Natural killer cell (primary cell): Measurements from ENCODE around the gene P2RY4. TPM values are rescaled to one million over a fixed set of nuclear protein-coding genes. Genes with fewer than 3 reads are reported as not detected.
"Not testable (repeated sequence)": the region's sequence is repeated elsewhere in the genome, so short reads cannot be mapped to it uniquely, and the experiment has no call there.

ENCODE experiments used
- ATAC-seq, 3 donors: fragments of 150-1000 bp in 2 of 3; fragments of 200-7000 bp in 1 of 3; cut with Tn5 transposase; 1 replicate in 1 of 3; 2 replicates in 2 of 3; pipeline ENCODE4 v1.10.0; 2021; ENCODE audit warnings: mild to moderate bottlenecking in 2 of 3, moderate library complexity in 2 of 3
- DNase-seq, 2 donors: peaks; one replicate each; pipeline versions ENCODE4 v3.0.0 to v3.0.0-alpha.2; 2013 to 2021; ENCODE audit warnings: mixed read lengths in 1 of 2
- H3K27ac ChIP-seq: one replicate; pipeline ENCODE4 v1.5.1; 2013; ENCODE audit warnings: mild to moderate bottlenecking, low read length
- H3K27me3 ChIP-seq: one replicate; pipeline ENCODE4 v1.6.1; 2013; ENCODE audit warnings: low read length; ENCODE audit not compliant: control insufficient read depth, insufficient read depth
- H3K36me3 ChIP-seq: one replicate; pipeline ENCODE4 v1.6.1; 2013; ENCODE audit warnings: low read length; ENCODE audit not compliant: control insufficient read depth, insufficient read depth
- H3K4me1 ChIP-seq: one replicate; pipeline ENCODE4 v1.6.1; 2013; ENCODE audit warnings: low read length; ENCODE audit not compliant: control insufficient read depth, insufficient read depth
- H3K4me3 ChIP-seq: one replicate; pipeline ENCODE4 v1.5.1; 2013; ENCODE audit warnings: low read length
- H3K9me3 ChIP-seq: one replicate; pipeline ENCODE4 v1.6.1; 2013; ENCODE audit warnings: low read length; ENCODE audit not compliant: control insufficient read depth, insufficient read depth
- H3K27ac Mint-ChIP-seq, 2 donors: one replicate each; pipeline ENCODE4 v1.8.0; 2022; ENCODE audit warnings: mild to moderate bottlenecking in 2 of 2, mixed read lengths in 2 of 2, moderate library complexity in 1 of 2
- H3K27me3 Mint-ChIP-seq, 2 donors: one replicate each; pipeline ENCODE4 v1.8.0; 2022; ENCODE audit warnings: low read depth in 2 of 2, mixed read lengths in 2 of 2
- H3K36me3 Mint-ChIP-seq: one replicate; pipeline ENCODE4 v1.8.0; 2022; ENCODE audit warnings: mixed read lengths
- H3K4me1 Mint-ChIP-seq, 2 donors: one replicate each; pipeline ENCODE4 v1.8.0; 2022; ENCODE audit warnings: mixed read lengths in 2 of 2
- H3K4me3 Mint-ChIP-seq: one replicate; pipeline ENCODE4 v1.8.0; 2022; ENCODE audit warnings: mild to moderate bottlenecking, moderate library complexity, mixed read lengths
- H3K9me3 Mint-ChIP-seq, 2 donors: one replicate each; pipeline ENCODE4 v1.8.0; 2022; ENCODE audit warnings: mixed read lengths in 2 of 2
- WGBS: methylation state at CpG from one replicate; pipeline ENCODE4 v1.1.7; 2013; ENCODE audit warnings: missing lambda C conversion rate; ENCODE audit not compliant: insufficient coverage; 5-methylcytosine and 5-hydroxymethylcytosine counted together
- intact Hi-C: fragments of 100-400 bp; cut with micrococcal nuclease; formaldehyde crosslinking; loops from one replicate; pipeline ENCODE4 v1.14.2; 2022
- total RNA-seq, 4 donors: library from RNA; stranded (reverse); fragments of 120-200 nt in 1 of 4; gene quantifications; one replicate each; pipeline versions ENCODE4 v1.2.3 to v1.2.4, GENCODE V29; 2013 to 2022
- TF ChIP-seq, protein P1 (sequence below): fragments of 200-600 bp; IDR thresholded peaks from one replicate; pipeline ENCODE4 v1.8.0; 2022; ENCODE audit warnings: antibody characterized with exemption

P2RY4 gene
- total RNA-seq, 3 donors from 2014 or later (not counting 1 experiment from before 2014, with no cell fraction given): 0.53 to 0.64 (median 0.61) TPM

GRCh38 chrX:70252491-70252890, 7.5 kb downstream of the P2RY4 start:
- Mint-ChIP-seq H3K4me3 (no peak overlapping the region), H3K36me3 (no peaks in the 10 kb centered on the region), H3K4me1 (no peaks in the 10 kb centered on the region), H3K27ac (no peak overlapping the region), H3K27me3 (no peaks in the 10 kb centered on the region), H3K9me3 (no peaks in the 10 kb centered on the region)
- Histone ChIP-seq H3K4me3 (no peak overlapping the region), H3K9me3 (no peaks in the 10 kb centered on the region), H3K4me1 (no peaks in the 10 kb centered on the region), H3K36me3 (no peaks in the 10 kb centered on the region), H3K27me3 (no peaks in the 10 kb centered on the region), H3K27ac (no peak overlapping the region)
- intact Hi-C loops: no loop called here
- WGBS: 89% methylated on average over 2 of the region's 2 CpGs
- DNase-seq (no peak), ATAC-seq (no peak)
- TF ChIP-seq, protein P1, sequence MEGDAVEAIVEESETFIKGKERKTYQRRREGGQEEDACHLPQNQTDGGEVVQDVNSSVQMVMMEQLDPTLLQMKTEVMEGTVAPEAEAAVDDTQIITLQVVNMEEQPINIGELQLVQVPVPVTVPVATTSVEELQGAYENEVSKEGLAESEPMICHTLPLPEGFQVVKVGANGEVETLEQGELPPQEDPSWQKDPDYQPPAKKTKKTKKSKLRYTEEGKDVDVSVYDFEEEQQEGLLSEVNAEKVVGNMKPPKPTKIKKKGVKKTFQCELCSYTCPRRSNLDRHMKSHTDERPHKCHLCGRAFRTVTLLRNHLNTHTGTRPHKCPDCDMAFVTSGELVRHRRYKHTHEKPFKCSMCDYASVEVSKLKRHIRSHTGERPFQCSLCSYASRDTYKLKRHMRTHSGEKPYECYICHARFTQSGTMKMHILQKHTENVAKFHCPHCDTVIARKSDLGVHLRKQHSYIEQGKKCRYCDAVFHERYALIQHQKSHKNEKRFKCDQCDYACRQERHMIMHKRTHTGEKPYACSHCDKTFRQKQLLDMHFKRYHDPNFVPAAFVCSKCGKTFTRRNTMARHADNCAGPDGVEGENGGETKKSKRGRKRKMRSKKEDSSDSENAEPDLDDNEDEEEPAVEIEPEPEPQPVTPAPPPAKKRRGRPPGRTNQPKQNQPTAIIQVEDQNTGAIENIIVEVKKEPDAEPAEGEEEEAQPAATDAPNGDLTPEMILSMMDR: no peak

DNA sequence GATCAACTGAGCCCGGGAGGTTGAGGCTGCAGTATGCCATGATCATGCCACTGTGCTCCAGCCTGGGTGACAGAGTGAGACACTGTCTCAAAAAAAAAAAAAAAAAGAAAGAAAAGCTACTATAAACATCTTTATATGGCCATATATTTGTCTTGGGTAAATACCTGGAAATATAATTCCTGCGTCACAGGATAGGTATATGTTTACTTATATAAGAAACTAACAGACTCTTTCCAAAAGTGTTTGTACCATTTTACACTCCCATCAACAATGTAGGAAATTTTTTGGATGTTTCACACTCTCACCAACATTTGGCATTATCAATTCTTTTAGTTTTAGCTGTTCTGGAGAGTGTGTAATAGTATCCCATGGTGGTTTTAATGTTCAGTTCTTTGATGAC, 12.8 kb downstream of the P2RY4 start:
- Histone ChIP-seq H3K4me3 (no peak overlapping the region), H3K36me3 (no peaks in the 10 kb centered on the region), H3K9me3 (no peaks in the 10 kb centered on the region), H3K27ac (no peak overlapping the region), H3K4me1 (no peaks in the 10 kb centered on the region), H3K27me3 (no peaks in the 10 kb centered on the region)
- H3K27me3 Mint-ChIP-seq: no peaks in the 10 kb centered on the region
- TF ChIP-seq, protein P1: no peak
- no peak overlapping the region for H3K4me3 Mint-ChIP-seq
- DNase-seq: no peak
- intact Hi-C loops: no loop called here
- H3K27ac Mint-ChIP-seq: no peak overlapping the region
- H3K36me3 Mint-ChIP-seq: no peaks in the 10 kb centered on the region
- WGBS: no CpG with 5 or more reads among the region's 2 CpGs
- no peaks in the 10 kb centered on the region for H3K9me3 Mint-ChIP-seq
- H3K4me1 Mint-ChIP-seq: no peaks in the 10 kb centered on the region
- ATAC-seq: no peak

DNA sequence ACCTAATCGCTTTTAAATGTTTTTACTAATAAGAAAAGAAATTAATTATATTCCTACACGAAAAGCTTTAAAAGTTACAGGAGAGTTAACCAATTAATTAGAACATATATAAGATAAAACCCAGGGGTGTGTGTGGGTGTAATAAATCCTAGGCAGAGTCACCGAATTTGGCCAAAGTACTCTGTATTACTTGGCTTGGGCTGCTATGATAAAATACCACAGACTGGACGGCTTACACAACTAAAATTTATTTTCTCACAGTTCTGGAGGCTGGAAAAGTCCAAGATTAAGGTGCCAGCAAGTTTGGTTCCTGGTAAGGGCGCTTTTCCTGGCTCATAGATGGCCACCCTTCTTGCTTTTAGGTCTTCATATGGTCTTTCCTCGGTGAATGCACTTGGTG, 15.1 kb downstream of the P2RY4 start:
- Mint-ChIP-seq H3K27me3 (peaks cover 0 to 3% of the 10 kb centered on the region in 2 donors), H3K27ac (no peak overlapping the region), H3K4me3 (no peak overlapping the region), H3K9me3 (no peaks in the 10 kb centered on the region), H3K36me3 (no peaks in the 10 kb centered on the region), H3K4me1 (no peaks in the 10 kb centered on the region)
- intact Hi-C loops: no loop called here
- Histone ChIP-seq H3K4me3 (no peak overlapping the region), H3K36me3 (no peaks in the 10 kb centered on the region), H3K4me1 (no peaks in the 10 kb centered on the region), H3K27ac (no peak overlapping the region), H3K9me3 (no peaks in the 10 kb centered on the region), H3K27me3 (no peaks in the 10 kb centered on the region)
- TF ChIP-seq, protein P1: no peak
- DNase-seq (no peak), ATAC-seq (no peak)
- 75% methylated on average over 1 of the region's 6 CpGs for WGBS

DNA sequence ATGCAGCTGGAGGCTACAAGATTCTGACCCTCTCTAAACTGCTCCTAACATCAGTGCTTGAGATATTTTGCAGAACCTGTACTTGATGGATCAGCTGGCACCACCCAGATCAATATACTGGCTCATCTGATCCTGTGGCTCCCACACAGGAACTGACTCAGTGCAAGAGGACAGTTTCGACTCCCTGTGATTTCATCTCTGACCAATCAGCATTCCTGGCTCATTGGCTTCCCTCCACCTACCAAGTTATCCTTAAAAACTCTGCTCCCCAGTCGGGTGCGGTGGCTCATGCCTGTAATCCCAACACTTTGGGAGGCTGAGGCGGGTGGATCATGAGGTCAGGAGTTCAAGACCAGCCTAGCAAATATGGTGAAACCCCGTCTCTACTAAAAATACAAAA, 16.4 kb downstream of the P2RY4 start:
- ATAC-seq, H3K4me1 ChIP-seq, H3K4me3 Mint-ChIP-seq, DNase-seq, H3K27ac ChIP-seq, H3K9me3 ChIP-seq, H3K27me3 ChIP-seq, H3K36me3 ChIP-seq, H3K27me3 Mint-ChIP-seq, H3K4me3 ChIP-seq, H3K36me3 Mint-ChIP-seq, H3K4me1 Mint-ChIP-seq, intact Hi-C loops, H3K27ac Mint-ChIP-seq, H3K9me3 Mint-ChIP-seq: not testable (repeated sequence)
- 83% methylated on average over 5 of the region's 5 CpGs for WGBS
